Fibroblast of villous mesenchyme (primary cell): ENCODE results near the gene PPM1B. TPM values are rescaled to one million over a fixed set of nuclear protein-coding genes. Genes with fewer than 3 reads are reported as not detected.

Experiments
- DNase-seq: peaks from one replicate; pipeline ENCODE4 v3.0.0-alpha.2; 2010; ENCODE audit warnings: low read depth
- H3K4me3 ChIP-seq: 2 replicates; pipeline ENCODE4 v1.5.1; 2011; ENCODE audit warnings: low read depth, mild to moderate bottlenecking, low read length
- CTCF ChIP-seq: IDR thresholded peaks from 2 replicates; pipeline ENCODE4 v1.5.1; 2012; ENCODE audit warnings: low read depth, mild to moderate bottlenecking, low read length; ENCODE audit not compliant: insufficient read depth
- total RNA-seq: library from RNA; depleted of rRNA; stranded (reverse); fragments of >200 nt; gene quantifications from 2 replicates; pipeline ENCODE4 v1.2.3, GENCODE V29; 2012

PPM1B gene
- total RNA-seq, 1 donor, result 25.9 TPM

GRCh38 chr2:44215827-44216226, 47.2 kb downstream of the PPM1B start:
- TF ChIP-seq CTCF, result no peak
- H3K4me3 ChIP-seq, result no peak overlapping the region
- DNase-seq, result no peak

GRCh38 chr2:44218771-44219170, 50.1 kb downstream of the PPM1B start:
- TF ChIP-seq CTCF, result no peak
- no peak overlapping the region for H3K4me3 ChIP-seq
- DNase-seq, result no peak

- H3K4me3 ChIP-seq, result no peak overlapping the region
- DNase-seq, result no peak
- no peak for TF ChIP-seq CTCF
Measured at GRCh38 chr2:44226753-44227152, 58.1 kb downstream of the PPM1B start.

- H3K4me3 ChIP-seq, result no peak overlapping the region
- no peak for DNase-seq
- TF ChIP-seq CTCF, result no peak
Measured at GRCh38 chr2:44230378-44230777, 61.7 kb downstream of the PPM1B start.

- TF ChIP-seq CTCF, result no peak
- H3K4me3 ChIP-seq, result no peak overlapping the region
- peak; percentile 56 for DNase-seq
Measured at GRCh38 chr2:44233450-44234128, 64.9 kb downstream of the PPM1B start.

- no peak for TF ChIP-seq CTCF
- DNase-seq, result no peak
Measured at GRCh38 chr2:44237221-44237620, 68.5 kb downstream of the PPM1B start.

GRCh38 chr2:44242904-44243303, 74.2 kb downstream of the PPM1B start:
- no peak for TF ChIP-seq CTCF
- no peak overlapping the region for H3K4me3 ChIP-seq
- peak; percentile 8 for DNase-seq

More at GRCh38 chr2:44237221-44237620, 68.5 kb downstream of the PPM1B start:
- H3K4me3 ChIP-seq, result no peak overlapping the region
